Loucy (cell line): Measurements from ENCODE around the gene FER.

Source experiments
- H2AFZ ChIP-seq: fragments of 200-600 bp; sonication (generic); 2 replicates; pipeline ENCODE4 v1.6.0; 2016; ENCODE audit warnings: antibody characterized with exemption, mild to moderate bottlenecking, low read length, moderate library complexity
- H3F3A ChIP-seq: fragments of 200-600 bp; 2 replicates; pipeline ENCODE4 v1.6.0; 2016; ENCODE audit warnings: antibody characterized with exemption, low read depth, mild to moderate bottlenecking
- H3K27me3 ChIP-seq: fragments of 200-600 bp; sonication (generic); 2 replicates; pipeline ENCODE4 v1.6.1; 2014; ENCODE audit warnings: low read length, mild to moderate bottlenecking; ENCODE audit not compliant: insufficient read depth, poor library complexity, severe bottlenecking
- H3K36me3 ChIP-seq: fragments of 200-600 bp; sonication (generic); 2 replicates; pipeline ENCODE4 v1.6.1; 2016; ENCODE audit warnings: low read length; ENCODE audit not compliant: insufficient read depth
- H3K4me1 ChIP-seq: fragments of 200-600 bp; sonication (generic); 2 replicates; pipeline ENCODE4 v1.5.1; 2014; ENCODE audit warnings: low read length, mild to moderate bottlenecking; ENCODE audit not compliant: insufficient read depth, poor library complexity, severe bottlenecking
- H3K4me2 ChIP-seq: fragments of 200-600 bp; sonication (generic); 2 replicates; pipeline ENCODE4 v1.6.0; 2014; ENCODE audit warnings: antibody characterized with exemption, low read length, low read depth, mild to moderate bottlenecking; ENCODE audit not compliant: poor library complexity, severe bottlenecking
- H3K4me3 ChIP-seq: fragments of 200-600 bp; sonication (generic); 2 replicates; pipeline ENCODE4 v1.5.1; 2014; ENCODE audit warnings: low read length, mild to moderate bottlenecking, mixed read lengths; ENCODE audit not compliant: poor library complexity, severe bottlenecking
- H3K79me2 ChIP-seq: fragments of 200-600 bp; sonication (generic); 2 replicates; pipeline ENCODE4 v1.6.1; 2014; ENCODE audit warnings: low read length; ENCODE audit not compliant: insufficient read depth
- H3K9ac ChIP-seq: fragments of 200-600 bp; sonication (generic); 2 replicates; pipeline ENCODE4 v1.6.0; 2014; ENCODE audit warnings: mild to moderate bottlenecking, low read depth, low read length, moderate library complexity; ENCODE audit not compliant: poor library complexity, severe bottlenecking
- H3K9me2 ChIP-seq: fragments of 200-600 bp; sonication (generic); replicated peaks from 2 replicates; pipeline ENCODE4 v1.6.1; 2016; ENCODE audit warnings: low read depth, low read length, mixed read lengths
- H3K9me3 ChIP-seq: fragments of 200-600 bp; sonication (generic); 2 replicates; pipeline ENCODE4 v1.6.1; 2014; ENCODE audit warnings: mild to moderate bottlenecking, antibody characterized with exemption, low read length, low read depth; ENCODE audit not compliant: insufficient read depth
- H4K20me1 ChIP-seq: fragments of 200-600 bp; sonication (generic); 2 replicates; pipeline ENCODE4 v1.6.0; 2014; ENCODE audit warnings: antibody characterized with exemption, low read length, mild to moderate bottlenecking; ENCODE audit not compliant: insufficient read depth, poor library complexity, severe bottlenecking
- EZH2phosphoT487 ChIP-seq: fragments of 200-600 bp; IDR thresholded peaks from 2 replicates; pipeline ENCODE4 v1.6.1; 2018; ENCODE audit warnings: antibody characterized with exemption, mild to moderate bottlenecking, moderate library complexity, borderline replicate concordance
- TF ChIP-seq, protein P1 (sequence below): fragments of 200-600 bp; sonication (generic); conservative IDR thresholded peaks from 2 replicates; pipeline ENCODE4 v1.5.1; 2014; ENCODE audit warnings: mild to moderate bottlenecking, antibody characterized with exemption, low read length

FER gene

DNA sequence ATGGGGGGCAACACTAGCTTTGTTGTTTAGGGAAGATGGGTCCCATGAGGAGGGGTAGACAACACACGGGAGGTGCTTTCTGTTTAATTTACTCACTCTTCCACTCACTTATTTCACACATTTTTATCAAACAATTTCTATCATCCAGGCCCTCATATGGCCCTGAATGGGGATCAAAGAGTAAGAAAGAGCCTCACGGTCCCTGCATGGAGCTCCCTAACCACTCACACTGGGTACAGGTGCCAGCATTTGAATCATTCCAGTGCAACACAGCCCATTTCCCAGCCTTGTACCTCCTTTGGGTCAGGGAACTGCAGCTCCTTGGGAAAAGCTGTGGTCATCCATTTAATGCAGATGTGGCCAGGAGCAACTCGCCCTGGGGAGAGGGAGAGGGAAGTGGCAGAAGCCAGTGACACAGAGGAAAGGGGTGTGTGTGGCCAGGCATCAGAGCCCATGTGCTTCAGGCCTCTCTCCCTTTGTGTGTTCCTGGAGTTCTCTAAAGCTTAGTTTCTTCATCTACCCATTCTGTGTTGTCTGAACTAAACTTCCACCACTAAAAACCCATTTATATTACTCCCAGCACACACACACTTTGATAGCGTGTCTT lies 476.7 kb downstream of the FER start:
- H3K27me3 ChIP-seq: no peaks in the 10 kb centered on the region
- H4K20me1 ChIP-seq: no peaks in the 10 kb centered on the region
- H3K36me3 ChIP-seq: no peaks in the 10 kb centered on the region
- no peak overlapping the region for H3K4me2 ChIP-seq
- H3K9me3 ChIP-seq: no peaks in the 10 kb centered on the region
- H3K9me2 ChIP-seq: no peaks in the 10 kb centered on the region
- no peaks in the 10 kb centered on the region for H3F3A ChIP-seq
- TF ChIP-seq, protein P1, sequence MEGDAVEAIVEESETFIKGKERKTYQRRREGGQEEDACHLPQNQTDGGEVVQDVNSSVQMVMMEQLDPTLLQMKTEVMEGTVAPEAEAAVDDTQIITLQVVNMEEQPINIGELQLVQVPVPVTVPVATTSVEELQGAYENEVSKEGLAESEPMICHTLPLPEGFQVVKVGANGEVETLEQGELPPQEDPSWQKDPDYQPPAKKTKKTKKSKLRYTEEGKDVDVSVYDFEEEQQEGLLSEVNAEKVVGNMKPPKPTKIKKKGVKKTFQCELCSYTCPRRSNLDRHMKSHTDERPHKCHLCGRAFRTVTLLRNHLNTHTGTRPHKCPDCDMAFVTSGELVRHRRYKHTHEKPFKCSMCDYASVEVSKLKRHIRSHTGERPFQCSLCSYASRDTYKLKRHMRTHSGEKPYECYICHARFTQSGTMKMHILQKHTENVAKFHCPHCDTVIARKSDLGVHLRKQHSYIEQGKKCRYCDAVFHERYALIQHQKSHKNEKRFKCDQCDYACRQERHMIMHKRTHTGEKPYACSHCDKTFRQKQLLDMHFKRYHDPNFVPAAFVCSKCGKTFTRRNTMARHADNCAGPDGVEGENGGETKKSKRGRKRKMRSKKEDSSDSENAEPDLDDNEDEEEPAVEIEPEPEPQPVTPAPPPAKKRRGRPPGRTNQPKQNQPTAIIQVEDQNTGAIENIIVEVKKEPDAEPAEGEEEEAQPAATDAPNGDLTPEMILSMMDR: no peak
- TF ChIP-seq EZH2phosphoT487: no peak
- no peak overlapping the region for H3K4me3 ChIP-seq
- H3K4me1 ChIP-seq: no peaks in the 10 kb centered on the region
- H3K9ac ChIP-seq: no peak overlapping the region
- H3K79me2 ChIP-seq: no peaks in the 10 kb centered on the region
- H2AFZ ChIP-seq: no peak overlapping the region

DNA sequence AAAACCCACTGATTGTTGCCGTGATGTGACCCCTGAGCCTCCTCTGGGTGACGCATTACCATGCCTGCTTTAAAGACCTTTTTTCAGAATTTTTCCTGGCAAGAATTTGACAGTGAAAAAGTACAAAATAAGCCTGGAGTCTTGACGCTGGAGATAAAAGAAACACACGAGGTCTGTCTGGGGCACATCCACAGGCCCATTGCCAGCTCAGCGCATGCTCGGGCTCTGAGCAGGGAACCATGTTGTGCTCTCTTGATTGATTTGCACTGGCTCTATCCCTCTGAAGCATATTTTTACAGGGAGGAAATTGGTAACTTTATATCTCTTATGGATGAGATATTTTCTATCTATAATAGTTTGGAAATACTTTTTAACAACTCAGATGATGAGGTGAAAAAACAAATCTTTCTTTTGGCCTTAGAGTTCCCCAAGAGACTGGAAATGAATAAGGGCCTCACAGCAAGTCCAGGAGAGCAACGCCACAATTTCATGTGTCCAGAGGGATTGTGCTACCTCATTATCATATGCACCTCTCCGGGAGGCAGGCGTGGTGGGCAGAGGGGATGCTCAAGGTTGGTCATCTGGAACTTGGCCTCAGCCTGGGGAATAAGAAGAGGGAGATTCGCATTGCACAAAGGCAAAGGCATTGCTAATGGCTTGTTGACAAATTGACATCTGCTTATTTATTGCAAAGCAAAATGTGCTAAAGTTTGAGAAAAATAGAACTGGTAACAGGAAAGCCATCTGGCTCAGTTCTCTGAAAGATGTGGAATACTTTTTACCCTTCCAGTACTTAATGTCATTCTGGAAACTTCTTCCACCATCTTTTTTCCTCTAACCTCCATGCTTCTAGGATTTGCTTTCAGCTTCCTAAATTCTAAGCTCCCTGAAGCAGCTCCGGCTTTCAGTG lies 478.3 kb downstream of the FER start:
- Histone ChIP-seq H3K9me3 (no peaks in the 10 kb centered on the region), H3K9ac (no peak overlapping the region), H3K79me2 (no peaks in the 10 kb centered on the region), H3K4me2 (no peak overlapping the region), H2AFZ (no peak overlapping the region), H4K20me1 (no peaks in the 10 kb centered on the region), H3F3A (no peaks in the 10 kb centered on the region), H3K4me1 (no peaks in the 10 kb centered on the region), H3K4me3 (no peak overlapping the region), H3K36me3 (no peaks in the 10 kb centered on the region), H3K9me2 (no peaks in the 10 kb centered on the region), H3K27me3 (no peaks in the 10 kb centered on the region)
- no peak for TF ChIP-seq EZH2phosphoT487
- TF ChIP-seq, protein P1: no peak

DNA sequence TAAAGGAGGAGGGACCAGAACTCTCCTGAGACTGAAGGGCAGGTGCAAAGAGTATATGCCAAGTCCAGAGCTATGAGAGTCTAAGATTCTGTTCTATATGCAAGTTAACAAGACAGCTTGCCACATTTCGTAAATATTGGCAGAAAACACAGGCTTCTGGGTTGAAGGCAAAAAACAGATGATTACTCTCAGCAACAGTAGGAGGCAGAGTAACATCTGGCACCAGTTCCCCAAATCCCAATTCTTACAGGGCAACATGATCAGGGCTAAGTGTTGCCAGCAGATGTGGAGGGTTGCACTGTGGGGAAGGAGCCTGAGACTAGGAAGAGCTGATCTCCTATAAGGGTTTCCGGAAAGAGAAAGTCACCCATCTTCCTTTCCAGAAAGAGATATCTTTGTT lies 482.7 kb downstream of the FER start:
- Histone ChIP-seq H3K4me1 (no peaks in the 10 kb centered on the region), H3K9me2 (no peaks in the 10 kb centered on the region), H3F3A (no peaks in the 10 kb centered on the region), H3K36me3 (no peaks in the 10 kb centered on the region), H3K4me3 (no peak overlapping the region), H3K79me2 (no peaks in the 10 kb centered on the region), H3K9me3 (no peaks in the 10 kb centered on the region), H4K20me1 (no peaks in the 10 kb centered on the region), H3K9ac (no peak overlapping the region), H3K27me3 (no peaks in the 10 kb centered on the region), H3K4me2 (no peak overlapping the region), H2AFZ (no peak overlapping the region)
- no peak for TF ChIP-seq EZH2phosphoT487
- TF ChIP-seq, protein P1: no peak
